OCI-LY3 (cell line): ENCODE data around the gene SYNGR4.

Source experiments
- EZH2phosphoT487 ChIP-seq: fragments of 200-600 bp; shearing (Covaris generic); IDR thresholded peaks from 2 replicates; pipeline ENCODE4 v1.6.1; 2018; ENCODE audit warnings: antibody characterized with exemption, mixed run types, low read depth
- TF ChIP-seq, protein P1 (sequence below): fragments of 200-600, 300-600 bp; sonication (generic); IDR thresholded peaks from 2 replicates; pipeline ENCODE4 v1.5.1; 2014; ENCODE audit warnings: antibody characterized with exemption, low read length, low read depth

DNA sequence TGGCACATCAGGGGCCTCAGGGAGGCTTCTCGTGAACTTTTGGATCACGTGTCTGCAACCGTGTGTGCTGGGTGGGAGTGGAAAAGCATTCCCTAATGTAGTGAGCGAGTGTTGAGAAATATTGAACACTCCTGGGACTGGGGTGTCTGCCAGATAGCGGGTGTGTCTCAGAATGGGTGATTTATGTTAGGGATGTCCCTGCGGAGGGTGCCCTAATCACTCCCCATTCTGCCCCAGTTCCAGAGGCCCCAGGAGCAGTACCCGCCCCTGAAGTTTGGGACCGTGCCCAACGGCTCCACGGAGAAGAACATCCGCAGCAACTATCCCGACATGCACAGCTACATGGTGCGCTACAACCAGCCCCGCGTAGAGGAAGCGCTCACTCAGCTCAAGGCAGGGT lies 57.4 kb downstream of the SYNGR4 start:
- TF ChIP-seq, protein P1, sequence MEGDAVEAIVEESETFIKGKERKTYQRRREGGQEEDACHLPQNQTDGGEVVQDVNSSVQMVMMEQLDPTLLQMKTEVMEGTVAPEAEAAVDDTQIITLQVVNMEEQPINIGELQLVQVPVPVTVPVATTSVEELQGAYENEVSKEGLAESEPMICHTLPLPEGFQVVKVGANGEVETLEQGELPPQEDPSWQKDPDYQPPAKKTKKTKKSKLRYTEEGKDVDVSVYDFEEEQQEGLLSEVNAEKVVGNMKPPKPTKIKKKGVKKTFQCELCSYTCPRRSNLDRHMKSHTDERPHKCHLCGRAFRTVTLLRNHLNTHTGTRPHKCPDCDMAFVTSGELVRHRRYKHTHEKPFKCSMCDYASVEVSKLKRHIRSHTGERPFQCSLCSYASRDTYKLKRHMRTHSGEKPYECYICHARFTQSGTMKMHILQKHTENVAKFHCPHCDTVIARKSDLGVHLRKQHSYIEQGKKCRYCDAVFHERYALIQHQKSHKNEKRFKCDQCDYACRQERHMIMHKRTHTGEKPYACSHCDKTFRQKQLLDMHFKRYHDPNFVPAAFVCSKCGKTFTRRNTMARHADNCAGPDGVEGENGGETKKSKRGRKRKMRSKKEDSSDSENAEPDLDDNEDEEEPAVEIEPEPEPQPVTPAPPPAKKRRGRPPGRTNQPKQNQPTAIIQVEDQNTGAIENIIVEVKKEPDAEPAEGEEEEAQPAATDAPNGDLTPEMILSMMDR: no peak
- no peak for TF ChIP-seq EZH2phosphoT487
